Stimulated activated CD8-positive, alpha-beta memory T cell treated with anti-CD3 and anti-CD28 coated beads, Interleukin-7, amount 100 ng/mL, for 48 hours (primary cell): Measurements from ENCODE around the gene IL1RAP.

Experiments used
- DNase-seq, 2 donors: peaks; one replicate each; pipeline ENCODE4 v3.0.0-alpha.2; 2020; ENCODE audit warnings: low read depth in 1 of 2; ENCODE audit errors: extremely low read depth in 1 of 2

Gene IL1RAP

GRCh38 chr3:190566043-190566933 is 52.4 kb downstream of the IL1RAP start:
- peak; percentile 50 to 90 for DNase-seq

GRCh38 chr3:190568036-190568435 is 54.2 kb downstream of the IL1RAP start:
- no peak for DNase-seq

GRCh38 chr3:190574473-190574872 is 60.6 kb downstream of the IL1RAP start:
- DNase-seq, result no peak

- DNase-seq, result no peak
These were observed 61.7 kb downstream of the IL1RAP start for GRCh38 chr3:190575437-190576185.

GRCh38 chr3:190577225-190577624 is 63.3 kb downstream of the IL1RAP start:
- no peak for DNase-seq

GRCh38 chr3:190579514-190580137 is 65.7 kb downstream of the IL1RAP start:
- DNase-seq, result no peak

GRCh38 chr3:190580417-190580816 is 66.5 kb downstream of the IL1RAP start:
- no peak for DNase-seq

- no peak for DNase-seq
These were observed 67.2 kb downstream of the IL1RAP start for GRCh38 chr3:190581041-190581541.

GRCh38 chr3:190582667-190583066 is 68.8 kb downstream of the IL1RAP start:
- no peak for DNase-seq

GRCh38 chr3:190585805-190586630 is 72.1 kb downstream of the IL1RAP start:
- DNase-seq, result peak in 1 of 2 donors; percentile 64

- peak in 1 of 2 donors; percentile 31 for DNase-seq
These were observed 72.7 kb downstream of the IL1RAP start for GRCh38 chr3:190586631-190587011.

GRCh38 chr3:190588570-190588969 is 74.7 kb downstream of the IL1RAP start:
- DNase-seq, result no peak

GRCh38 chr3:190589326-190589725 is 75.4 kb downstream of the IL1RAP start:
- no peak for DNase-seq

- no peak for DNase-seq
These were observed 77.2 kb downstream of the IL1RAP start for GRCh38 chr3:190591080-190591479.

- no peak for DNase-seq
These were observed 79.2 kb downstream of the IL1RAP start for GRCh38 chr3:190593075-190593474.

- no peak for DNase-seq
These were observed 80.3 kb downstream of the IL1RAP start for GRCh38 chr3:190594171-190594570.

GRCh38 chr3:190595179-190595795 is 81.4 kb downstream of the IL1RAP start:
- DNase-seq, result no peak

GRCh38 chr3:190595807-190596206 is 81.9 kb downstream of the IL1RAP start:
- no peak for DNase-seq

GRCh38 chr3:190596349-190597285 is 82.7 kb downstream of the IL1RAP start:
- no peak for DNase-seq
